Ishikawa (cell line): Measurements from ENCODE around the gene DGKQ.

Source experiments
- EP300 ChIP-seq: IDR thresholded peaks from 2 replicates; pipeline ENCODE4 v1.6.1; 2012; ENCODE audit warnings: borderline replicate concordance
- FOXM1 ChIP-seq: IDR thresholded peaks from 2 replicates; pipeline ENCODE4 v1.6.1; 2012; ENCODE audit warnings: low read depth, borderline replicate concordance
- MAX ChIP-seq: IDR thresholded peaks from 2 replicates; pipeline ENCODE4 v1.6.1; 2012
- RAD21 ChIP-seq: IDR thresholded peaks from 2 replicates; pipeline ENCODE4 v1.6.1; 2012; ENCODE audit warnings: low read depth
- REST ChIP-seq: IDR thresholded peaks from 2 replicates; pipeline ENCODE4 v1.6.1; 2012; ENCODE audit warnings: low read depth, mild to moderate bottlenecking
- TAF1 ChIP-seq: IDR thresholded peaks from 2 replicates; pipeline ENCODE4 v1.6.1; 2012; ENCODE audit warnings: low read depth, mild to moderate bottlenecking
- TCF12 ChIP-seq: IDR thresholded peaks from 2 replicates; pipeline ENCODE4 v1.6.1; 2012; ENCODE audit warnings: low read depth
- TEAD4 ChIP-seq: IDR thresholded peaks from 2 replicates; pipeline ENCODE4 v1.6.1; 2012
- USF1 ChIP-seq: IDR thresholded peaks from 2 replicates; pipeline ENCODE4 v1.6.1; 2012
- YY1 ChIP-seq: IDR thresholded peaks from 2 replicates; pipeline ENCODE4 v1.6.1; 2012; ENCODE audit warnings: low read depth

GRCh38 chr4:929096-929765, 44.1 kb downstream of the DGKQ start:
- TF ChIP-seq FOXM1: no peak
- TF ChIP-seq YY1: no peak
- TF ChIP-seq EP300: no peak
- no peak for TF ChIP-seq TCF12
- no peak for TF ChIP-seq TEAD4
- no peak for TF ChIP-seq USF1
- TF ChIP-seq TAF1: no peak
- TF ChIP-seq MAX: no peak
- TF ChIP-seq RAD21: no peak
- no peak for TF ChIP-seq REST
